Transverse colon (tissue), 3 donors: ENCODE data around the gene KIF3A.

Experiments used
- POLR2A ChIP-seq: fragments of 450-650 bp; IDR thresholded peaks from one replicate; pipeline ENCODE4 v1.6.1; 2016; ENCODE audit warnings: antibody characterized with exemption, mild to moderate bottlenecking, moderate library complexity
- TF ChIP-seq, protein P1 (sequence below), 5 experiments: fragments of 200-600 bp in 3 of 5; fragments of 450-650 bp in 2 of 5; sonication (generic) in 3 of 5; IDR thresholded peaks; 1 replicate in 2 of 5; 2 replicates in 3 of 5; pipeline ENCODE4 v1.5.1; 2016 to 2017; ENCODE audit warnings: antibody characterized with exemption in 5 of 5, inconsistent platforms in 3 of 5, mild to moderate bottlenecking in 2 of 5, moderate library complexity in 1 of 5

- TF ChIP-seq POLR2A, result no peak
- TF ChIP-seq, protein P1, sequence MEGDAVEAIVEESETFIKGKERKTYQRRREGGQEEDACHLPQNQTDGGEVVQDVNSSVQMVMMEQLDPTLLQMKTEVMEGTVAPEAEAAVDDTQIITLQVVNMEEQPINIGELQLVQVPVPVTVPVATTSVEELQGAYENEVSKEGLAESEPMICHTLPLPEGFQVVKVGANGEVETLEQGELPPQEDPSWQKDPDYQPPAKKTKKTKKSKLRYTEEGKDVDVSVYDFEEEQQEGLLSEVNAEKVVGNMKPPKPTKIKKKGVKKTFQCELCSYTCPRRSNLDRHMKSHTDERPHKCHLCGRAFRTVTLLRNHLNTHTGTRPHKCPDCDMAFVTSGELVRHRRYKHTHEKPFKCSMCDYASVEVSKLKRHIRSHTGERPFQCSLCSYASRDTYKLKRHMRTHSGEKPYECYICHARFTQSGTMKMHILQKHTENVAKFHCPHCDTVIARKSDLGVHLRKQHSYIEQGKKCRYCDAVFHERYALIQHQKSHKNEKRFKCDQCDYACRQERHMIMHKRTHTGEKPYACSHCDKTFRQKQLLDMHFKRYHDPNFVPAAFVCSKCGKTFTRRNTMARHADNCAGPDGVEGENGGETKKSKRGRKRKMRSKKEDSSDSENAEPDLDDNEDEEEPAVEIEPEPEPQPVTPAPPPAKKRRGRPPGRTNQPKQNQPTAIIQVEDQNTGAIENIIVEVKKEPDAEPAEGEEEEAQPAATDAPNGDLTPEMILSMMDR (IDR thresholded peaks at IDR 0.05), result no peak
Measured at GRCh38 chr5:132647473-132647872, 89.9 kb downstream of the KIF3A start.
